ENCODE results near the gene IAPP.

The IAPP gene

DNA sequence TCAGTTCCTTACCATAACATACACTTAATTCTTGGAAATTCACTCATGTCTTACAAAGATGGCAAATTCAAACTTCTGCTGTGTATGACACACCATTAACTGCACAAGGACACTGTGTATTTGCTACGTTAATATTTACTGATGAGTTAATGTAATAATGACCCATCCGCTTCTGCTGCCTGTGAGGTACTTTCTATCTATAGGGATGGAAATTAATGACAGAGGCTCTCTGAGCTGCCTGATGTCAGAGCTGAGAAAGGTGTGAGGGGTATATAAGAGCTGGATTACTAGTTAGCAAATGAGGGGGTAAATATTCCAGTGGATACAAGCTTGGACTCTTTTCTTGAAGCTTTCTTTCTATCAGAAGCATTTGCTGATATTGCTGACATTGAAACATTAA, at the start of gene IAPP:
Gene IAPP (plus strand): TSS at position 301 of the 400 bp plus-strand sequence. CDS start 450 bp downstream, outside the sequence.
- no peaks in the 10 kb centered on the region for H3K36me3 ChIP-seq (replicated peaks; ENCODE audit: insufficient read depth, low read length)
- H2AFZ ChIP-seq (ENCODE audit: low read length), result no peak within 1 kb of the TSS
- no peaks in the 10 kb centered on the region for H3K79me2 ChIP-seq (ENCODE audit: low read length)
- H4K20me1 ChIP-seq (ENCODE audit: insufficient read depth, low read length), result no peaks in the 10 kb centered on the region
- H3K4me2 ChIP-seq (ENCODE audit: low read depth, low read length), result no peak within 1 kb of the TSS
- no peaks in the 10 kb centered on the region for H3F3A ChIP-seq (ENCODE audit: insufficient read depth, low read length)
- no peak for DNase-seq
- H3K9me2 ChIP-seq (replicated peaks; ENCODE audit: insufficient read depth, low read length), result no peaks in the 10 kb centered on the region
- H3K9ac ChIP-seq (ENCODE audit: low read length), result no peak within 1 kb of the TSS
- no peaks in the 10 kb centered on the region for H3K9me3 ChIP-seq (replicated peaks; ENCODE audit: insufficient read depth, low read length)
- no peak within 1 kb of the TSS for H3K27ac ChIP-seq (ENCODE audit: low read length)
- H3K27me3 ChIP-seq (replicated peaks; ENCODE audit: insufficient read depth, low read length), result no peaks in the 10 kb centered on the region
- no peaks in the 10 kb centered on the region for H3K4me1 ChIP-seq (ENCODE audit: low read length)
- H3K4me3 ChIP-seq (ENCODE audit: low read length), result no peak within 1 kb of the TSS
- no peak for TF ChIP-seq EZH2phosphoT487 (IDR thresholded peaks at IDR 0.05; ENCODE audit: low read length)
- TF ChIP-seq, protein P1, sequence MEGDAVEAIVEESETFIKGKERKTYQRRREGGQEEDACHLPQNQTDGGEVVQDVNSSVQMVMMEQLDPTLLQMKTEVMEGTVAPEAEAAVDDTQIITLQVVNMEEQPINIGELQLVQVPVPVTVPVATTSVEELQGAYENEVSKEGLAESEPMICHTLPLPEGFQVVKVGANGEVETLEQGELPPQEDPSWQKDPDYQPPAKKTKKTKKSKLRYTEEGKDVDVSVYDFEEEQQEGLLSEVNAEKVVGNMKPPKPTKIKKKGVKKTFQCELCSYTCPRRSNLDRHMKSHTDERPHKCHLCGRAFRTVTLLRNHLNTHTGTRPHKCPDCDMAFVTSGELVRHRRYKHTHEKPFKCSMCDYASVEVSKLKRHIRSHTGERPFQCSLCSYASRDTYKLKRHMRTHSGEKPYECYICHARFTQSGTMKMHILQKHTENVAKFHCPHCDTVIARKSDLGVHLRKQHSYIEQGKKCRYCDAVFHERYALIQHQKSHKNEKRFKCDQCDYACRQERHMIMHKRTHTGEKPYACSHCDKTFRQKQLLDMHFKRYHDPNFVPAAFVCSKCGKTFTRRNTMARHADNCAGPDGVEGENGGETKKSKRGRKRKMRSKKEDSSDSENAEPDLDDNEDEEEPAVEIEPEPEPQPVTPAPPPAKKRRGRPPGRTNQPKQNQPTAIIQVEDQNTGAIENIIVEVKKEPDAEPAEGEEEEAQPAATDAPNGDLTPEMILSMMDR (IDR thresholded peaks at IDR 0.05; ENCODE audit: low read length), result no peak
- no peak for TF ChIP-seq EZH2 (optimal IDR thresholded peaks at IDR 0.05; ENCODE audit: low read depth, low read length)

DNA sequence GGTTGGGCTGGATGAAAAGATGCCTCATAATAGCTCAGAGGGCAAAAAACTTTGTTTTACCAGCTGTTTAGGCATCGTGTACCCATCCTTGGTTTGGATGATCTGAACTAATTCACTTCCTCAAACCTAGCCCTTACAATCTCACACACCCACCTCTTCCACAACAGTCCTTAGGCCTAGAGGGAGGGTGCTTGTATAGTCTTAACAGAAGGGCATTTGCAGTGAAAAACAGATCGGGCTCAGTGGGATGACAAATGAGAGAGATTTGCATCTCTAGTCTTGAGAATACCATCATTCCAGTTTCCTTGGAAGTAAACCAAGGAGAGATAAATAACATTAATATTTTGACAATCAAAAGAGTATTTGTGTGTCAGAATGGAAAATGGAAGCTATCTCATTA, 49.0 kb upstream of the IAPP start:
- Histone ChIP-seq H3K27ac (ENCODE audit: low read length) (no peak overlapping the region), H2AFZ (ENCODE audit: low read length) (no peak overlapping the region), H3K4me3 (ENCODE audit: low read length) (no peak overlapping the region), H3F3A (ENCODE audit: insufficient read depth, low read length) (no peaks in the 10 kb centered on the region), H3K9me2 (replicated peaks; ENCODE audit: insufficient read depth, low read length) (no peaks in the 10 kb centered on the region), H3K36me3 (replicated peaks; ENCODE audit: insufficient read depth, low read length) (no peaks in the 10 kb centered on the region), H3K27me3 (replicated peaks; ENCODE audit: insufficient read depth, low read length) (no peaks in the 10 kb centered on the region), H3K4me2 (ENCODE audit: low read depth, low read length) (no peak overlapping the region), H4K20me1 (ENCODE audit: insufficient read depth, low read length) (no peaks in the 10 kb centered on the region), H3K4me1 (ENCODE audit: low read length) (no peaks in the 10 kb centered on the region), H3K79me2 (ENCODE audit: low read length) (no peaks in the 10 kb centered on the region), H3K9ac (ENCODE audit: low read length) (no peak overlapping the region), H3K9me3 (replicated peaks; ENCODE audit: insufficient read depth, low read length) (no peaks in the 10 kb centered on the region)
- DNase-seq, result no peak
- TF ChIP-seq, protein P1 (IDR thresholded peaks at IDR 0.05; ENCODE audit: low read length), result no peak
- TF ChIP-seq EZH2 (optimal IDR thresholded peaks at IDR 0.05; ENCODE audit: low read depth, low read length), result no peak
- TF ChIP-seq EZH2phosphoT487 (IDR thresholded peaks at IDR 0.05; ENCODE audit: low read length), result no peak

DNA sequence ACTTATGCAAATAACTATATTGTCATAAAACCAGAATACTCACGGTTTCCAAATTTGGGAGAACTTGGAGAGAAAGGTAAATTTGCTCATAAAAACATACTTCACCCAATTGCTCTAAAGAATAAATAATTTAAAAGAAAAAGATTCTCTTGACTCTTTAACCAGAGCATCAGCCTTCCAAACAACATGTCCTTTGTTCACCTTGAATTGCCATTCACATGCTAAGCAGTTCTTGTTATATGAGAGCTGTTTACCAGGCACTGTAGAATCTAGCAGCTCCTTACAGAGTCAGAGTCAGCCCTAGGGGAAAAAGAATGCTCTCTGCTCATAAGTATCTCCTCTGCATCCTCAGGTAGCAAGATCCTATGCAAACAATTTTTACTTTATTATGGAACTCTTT, 48.2 kb upstream of the IAPP start:
- Histone ChIP-seq H3K4me3 (ENCODE audit: low read length) (no peak overlapping the region), H4K20me1 (ENCODE audit: insufficient read depth, low read length) (no peaks in the 10 kb centered on the region), H3K79me2 (ENCODE audit: low read length) (no peaks in the 10 kb centered on the region), H3K36me3 (replicated peaks; ENCODE audit: insufficient read depth, low read length) (no peaks in the 10 kb centered on the region), H3K27ac (ENCODE audit: low read length) (no peak overlapping the region), H3K9me2 (replicated peaks; ENCODE audit: insufficient read depth, low read length) (no peaks in the 10 kb centered on the region), H3K27me3 (replicated peaks; ENCODE audit: insufficient read depth, low read length) (no peaks in the 10 kb centered on the region), H3K4me2 (ENCODE audit: low read depth, low read length) (no peak overlapping the region), H2AFZ (ENCODE audit: low read length) (no peak overlapping the region), H3K9ac (ENCODE audit: low read length) (no peak overlapping the region), H3K9me3 (replicated peaks; ENCODE audit: insufficient read depth, low read length) (no peaks in the 10 kb centered on the region), H3F3A (ENCODE audit: insufficient read depth, low read length) (no peaks in the 10 kb centered on the region), H3K4me1 (ENCODE audit: low read length) (no peaks in the 10 kb centered on the region)
- TF ChIP-seq EZH2 (optimal IDR thresholded peaks at IDR 0.05; ENCODE audit: low read depth, low read length) (no peak), EZH2phosphoT487 (IDR thresholded peaks at IDR 0.05; ENCODE audit: low read length) (no peak)
- TF ChIP-seq, protein P1 (IDR thresholded peaks at IDR 0.05; ENCODE audit: low read length), result no peak
- no peak for DNase-seq
